ENCODE measurements around the gene COX8A. TPM values are rescaled to one million over a fixed set of nuclear protein-coding genes. Genes with fewer than 3 reads are reported as not detected.

Gene COX8A
- total and polyA plus RNA-seq, 2 of the 8 experiments (the other 6 are each of a cell fraction or from before 2014, with no cell fraction given) = 365 to 1,720 TPM

DNA sequence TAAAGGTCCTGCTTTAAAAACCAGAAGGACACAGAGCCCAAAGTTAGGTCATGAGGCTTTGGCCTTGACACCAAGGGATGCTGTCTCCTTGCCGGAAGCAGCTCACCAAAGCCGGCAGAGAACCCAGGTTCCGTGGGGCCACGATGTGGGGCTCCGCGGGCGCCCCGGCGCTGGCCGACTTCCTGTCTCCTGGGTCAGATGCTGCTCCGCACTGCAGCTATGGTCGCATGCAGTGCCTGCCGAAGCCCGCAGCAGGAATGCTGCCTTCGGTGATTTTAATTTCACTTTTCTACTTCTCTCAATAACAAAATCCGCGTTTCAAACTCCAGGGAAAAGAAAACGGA lies 11.4 kb downstream of the COX8A start:
- H3K14ac ChIP-seq (ENCODE audit: insufficient read length) = no peak overlapping the region
- no peak overlapping the region for H2BK20ac ChIP-seq (ENCODE audit: low read length)
- H3K4me1 ChIP-seq (replicated peaks in 1 of 4; ENCODE audit: control insufficient read depth in 3 of 4, insufficient read depth in 4 of 4, low read length in 3 of 4) = peaks cover 0 to 16% (median 9%) of the 10 kb centered on the region in 4 experiments; a peak in 6 of 7 replicates
- FAIRE-seq (no peak), DNase-seq (ENCODE audit: low read depth in 1 of 2, low spot score in 2 of 2) (no peak)
- peak overlapping the region; percentile 49 for H3K56ac ChIP-seq (replicated peaks; ENCODE audit: insufficient read length, low read depth, low read length)
- CTCF ChIA-PET (ENCODE audit: partially characterized antibody) = no interaction called here
- H4K20me1 ChIP-seq (replicated peaks in 1 of 2; ENCODE audit: control insufficient read depth in 1 of 2, insufficient read depth in 2 of 2, low read length in 2 of 2) = peaks cover 3 to 18% of the 10 kb centered on the region in 2 experiments
- no peak overlapping the region for H3K4ac ChIP-seq (replicated peaks; ENCODE audit: insufficient read length, low read depth, low read length)
- no peak overlapping the region for H4K91ac ChIP-seq (replicated peaks; ENCODE audit: insufficient read length, low read length)
- no peak overlapping the region for H3K23ac ChIP-seq (ENCODE audit: insufficient read length)
- WGBS, 2 experiments (ENCODE audit: extremely low coverage in 1 of 2, insufficient coverage in 1 of 2, insufficient read length in 1 of 2, insufficient replicate concordance in 2 of 2, low coverage in 1 of 2, low lambda C conversion rate in 2 of 2, missing lambda C conversion rate in 1 of 2) = 18% methylated on average over 18 of the region's 18 CpGs; no CpG with 5 or more reads in 1 of the 2 experiments
- peak overlapping the region; percentile 24 for H2BK120ac ChIP-seq (replicated peaks; ENCODE audit: low read depth, low read length)
- no peaks in the 10 kb centered on the region for H3K27me3 ChIP-seq (replicated peaks in 1 of 4; ENCODE audit: control insufficient read depth in 3 of 4, extremely low read depth in 1 of 4, insufficient read depth in 3 of 4, low read length in 3 of 4)
- H3K18ac ChIP-seq (ENCODE audit: extremely low read depth, low read length) = peak overlapping the region; percentile 72
- peak; percentile 31 for TF ChIP-seq EZH2 (IDR thresholded peaks at IDR 0.05; ENCODE audit: low read depth, low read length, severe bottlenecking)
- no peak for TF ChIP-seq CTBP2 (IDR thresholded peaks at IDR 0.05; ENCODE audit: borderline replicate concordance, insufficient read depth, insufficient read length, low read length)
- peak overlapping the region; percentile 72 to 82 for H3K4me2 ChIP-seq (ENCODE audit: insufficient read depth in 1 of 2, low read depth in 2 of 2, low read length in 2 of 2)
- H2BK15ac ChIP-seq (ENCODE audit: low read length) = no peak overlapping the region
- no peak overlapping the region for H3K27ac ChIP-seq (ENCODE audit: low read depth, low read length)
- peak overlapping the region; percentile 63 to 86 (median 70); a peak in 7 of 8 replicates for H3K4me3 ChIP-seq (ENCODE audit: extremely low read depth in 1 of 4, insufficient read depth in 2 of 4, low read depth in 3 of 4, low read length in 4 of 4)
- H2AFZ ChIP-seq (ENCODE audit: low read length) = 0 out of 2 replicates have a peak overlapping the region, but pooled peaks have one; percentile 7
- H2AK5ac ChIP-seq (ENCODE audit: low read depth, low read length) = 0 out of 2 replicates have a peak overlapping the region, but pooled peaks have one; percentile 39
- H3K36me3 ChIP-seq (ENCODE audit: control insufficient read depth in 2 of 4, insufficient read depth in 4 of 4, low read length in 3 of 4) = peaks cover 5 to 18% (median 9%) of the 10 kb centered on the region in 4 experiments; a peak in 6 of 8 replicates
- peak overlapping the region in 3 of 4 experiments; percentile 12 to 97 (median 95); a peak in 4 of 7 replicates for H3K9ac ChIP-seq (replicated peaks in 1 of 4; ENCODE audit: extremely low read depth in 1 of 4, low read depth in 3 of 4, low read length in 3 of 4)
- peaks cover 26% of the 10 kb centered on the region for H3K79me1 ChIP-seq (ENCODE audit: low read depth, low read length)
- H4K5ac ChIP-seq (ENCODE audit: insufficient read length, low read depth, low read length) = peak overlapping the region; percentile 33
- H3K9me3 ChIP-seq (ENCODE audit: insufficient read depth in 2 of 2, low read depth in 1 of 2, low read length in 1 of 2) = no peaks in the 10 kb centered on the region
- H4K8ac ChIP-seq (ENCODE audit: extremely low read depth, insufficient read depth, low read length) = no peak overlapping the region
- no peak overlapping the region for H2BK12ac ChIP-seq (ENCODE audit: low read depth, low read length)
- H3K79me2 ChIP-seq (ENCODE audit: control insufficient read depth in 1 of 2, insufficient read depth in 2 of 2, low read length in 2 of 2) = peaks cover 5 to 34% of the 10 kb centered on the region in 2 experiments
- peaks cover 10% of the 10 kb centered on the region; the same call in 1 of the 2 replicates for H3K23me2 ChIP-seq (ENCODE audit: low read depth, low read length)
- peak overlapping the region; percentile 99 for H2BK5ac ChIP-seq (ENCODE audit: low read depth, low read length)
- POLR2A ChIA-PET (ENCODE audit: partially characterized antibody) = interaction anchor here (0.6 to 3.0 kb wide), 12 partner anchors 9 to 222 kb away, joined by 3 to 24 read pairs (median 3); partner anchors contain the start of genes COX8A and MARK2
